Measurements from ENCODE around the gene CARD14.

GRCh38 chr17:80185968-80186367 is 16.1 kb downstream of the CARD14 start:
- TF ChIP-seq POLR2A (IDR thresholded peaks at IDR 0.05) (no peak), CTCF (IDR thresholded peaks at IDR 0.05) (no peak)
